GM19023 (cell line): ENCODE measurements around the gene NTSR1.

Source experiments
- ATAC-seq: cut with Tn5 transposase; IDR thresholded peaks from one replicate; pipeline ENCODE4 v1.9.1; 2021; ENCODE audit warnings: mild to moderate bottlenecking, moderate library complexity; ENCODE audit not compliant: unreplicated experiment

The NTSR1 gene

GRCh38 chr20:62708591-62709536 is at the start of gene NTSR1:
TSS of gene NTSR1 (plus strand) at chr20:62708836. CDS start at chr20:62709208, 372 bp downstream.
- no peak for ATAC-seq

- ATAC-seq = no peak
Observed at GRCh38 chr20:62659488-62660239, 49.0 kb upstream of the NTSR1 start.

DNA sequence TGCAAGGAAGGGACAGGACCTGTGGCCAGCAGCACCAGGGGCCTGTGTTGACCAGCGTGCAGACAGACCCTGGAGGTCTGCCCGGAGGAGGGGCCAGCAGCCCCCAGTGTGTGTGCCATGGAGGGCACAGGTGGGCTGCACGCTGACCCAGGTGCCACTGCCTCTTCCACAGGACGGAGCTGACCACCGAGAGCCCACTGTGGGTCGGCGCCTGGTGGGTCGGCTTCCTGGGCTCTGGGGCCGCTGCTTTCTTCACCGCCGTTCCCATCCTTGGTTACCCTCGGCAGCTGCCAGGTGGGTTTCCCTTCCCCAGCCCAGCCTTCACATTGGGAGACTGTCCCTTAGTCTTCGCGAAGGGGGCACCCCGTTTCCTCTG is 48.4 kb upstream of the NTSR1 start:
- no peak for ATAC-seq

DNA sequence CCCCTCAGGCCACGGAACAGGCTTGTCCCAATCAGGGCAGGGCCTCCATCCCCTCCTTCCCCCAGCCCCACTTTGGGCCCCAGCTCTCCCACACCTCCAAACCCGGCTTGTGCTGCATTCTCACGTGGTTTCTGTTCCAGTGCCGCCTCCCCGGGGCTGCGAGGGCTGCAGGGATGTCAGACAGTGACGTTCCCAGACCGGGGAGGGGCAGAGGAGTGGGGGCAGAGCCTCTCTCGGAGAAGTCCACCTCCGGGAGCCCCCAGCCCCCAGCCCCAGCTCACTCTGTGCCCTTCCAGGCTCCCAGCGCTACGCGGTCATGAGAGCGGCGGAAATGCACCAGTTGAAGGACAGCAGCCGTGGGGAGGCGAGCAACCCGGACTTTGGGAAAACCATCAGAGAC is 47.9 kb upstream of the NTSR1 start:
- no peak for ATAC-seq

- ATAC-seq = no peak
Observed at GRCh38 chr20:62661647-62662046, 47.0 kb upstream of the NTSR1 start.

GRCh38 chr20:62662422-62662821 is 46.2 kb upstream of the NTSR1 start:
- ATAC-seq = no peak

GRCh38 chr20:62663145-62664018 is 45.3 kb upstream of the NTSR1 start:
- no peak for ATAC-seq

GRCh38 chr20:62664019-62664971 is 44.3 kb upstream of the NTSR1 start:
- no peak for ATAC-seq

DNA sequence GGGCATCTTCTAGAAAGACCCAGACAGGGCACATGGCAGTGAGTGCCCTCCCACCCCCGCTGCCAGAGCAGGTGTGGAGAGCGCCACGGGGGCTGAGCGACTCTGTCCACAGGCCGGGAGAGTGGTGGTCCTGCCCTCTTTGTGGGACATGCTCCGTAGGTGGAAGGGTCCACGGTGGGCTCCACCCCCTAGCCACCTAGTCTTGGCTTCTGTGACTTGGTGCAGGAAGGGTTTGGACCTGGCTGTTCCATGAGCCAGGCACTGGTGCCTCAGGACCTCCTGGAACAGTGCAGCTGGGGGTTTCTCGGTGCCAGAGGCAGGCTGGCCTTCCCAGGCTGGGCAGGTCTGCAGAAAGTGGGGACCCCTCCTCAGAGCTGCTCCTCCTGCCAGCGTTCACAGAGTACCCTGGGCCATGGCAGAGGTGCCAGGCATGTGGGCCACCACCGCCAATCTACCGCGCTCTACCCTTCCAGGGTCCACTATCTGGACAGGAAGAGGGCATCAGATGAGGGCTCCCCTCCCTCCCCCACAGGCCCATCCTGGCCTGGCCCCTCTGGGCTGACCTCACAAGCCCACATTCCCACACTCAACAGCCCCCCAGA is 43.4 kb upstream of the NTSR1 start:
- ATAC-seq = no peak

- ATAC-seq = no peak
Observed at GRCh38 chr20:62665826-62666735, 42.6 kb upstream of the NTSR1 start.

GRCh38 chr20:62666736-62667529 is 41.7 kb upstream of the NTSR1 start:
- ATAC-seq = no peak

DNA sequence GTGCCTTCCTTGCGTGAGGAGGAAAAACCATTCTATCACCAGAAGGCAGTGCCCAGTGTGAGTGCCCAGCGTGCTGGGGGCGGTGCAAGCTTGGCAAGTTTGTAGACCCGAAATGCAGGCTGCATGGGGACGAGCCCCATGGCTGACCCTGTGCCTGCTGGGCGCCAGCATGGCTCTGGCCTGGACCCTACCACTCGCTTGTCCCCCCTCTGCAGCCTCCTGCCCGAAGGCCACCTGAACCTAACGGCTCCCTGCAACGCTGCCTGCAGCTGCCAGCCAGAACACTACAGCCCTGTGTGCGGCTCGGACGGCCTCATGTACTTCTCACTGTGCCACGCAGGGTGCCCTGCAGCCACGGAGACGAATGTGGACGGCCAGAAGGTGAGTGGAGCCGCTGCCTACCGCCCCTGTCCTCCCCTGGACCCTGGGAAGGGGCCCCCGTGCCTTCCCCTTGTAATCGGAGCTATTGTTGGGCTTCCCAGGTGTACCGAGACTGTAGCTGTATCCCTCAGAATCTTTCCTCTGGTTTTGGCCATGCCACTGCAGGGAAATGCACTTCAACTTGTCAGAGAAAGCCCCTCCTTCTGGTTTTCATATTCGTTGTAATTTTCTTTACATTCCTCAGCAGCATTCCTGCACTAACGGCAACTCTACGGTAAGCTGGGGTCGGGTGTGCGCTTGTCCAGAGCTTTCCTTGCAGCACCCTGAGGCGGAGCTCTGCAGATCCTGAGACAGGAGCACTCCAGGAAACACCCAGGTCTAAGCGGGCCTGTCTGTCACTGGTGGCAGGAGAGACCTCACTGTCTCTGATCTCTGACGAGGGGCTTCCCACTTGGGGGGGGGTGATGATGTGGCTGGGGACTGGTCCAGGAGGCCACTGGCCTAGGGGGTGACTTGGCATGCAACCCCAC is 40.9 kb upstream of the NTSR1 start:
- no peak for ATAC-seq

DNA sequence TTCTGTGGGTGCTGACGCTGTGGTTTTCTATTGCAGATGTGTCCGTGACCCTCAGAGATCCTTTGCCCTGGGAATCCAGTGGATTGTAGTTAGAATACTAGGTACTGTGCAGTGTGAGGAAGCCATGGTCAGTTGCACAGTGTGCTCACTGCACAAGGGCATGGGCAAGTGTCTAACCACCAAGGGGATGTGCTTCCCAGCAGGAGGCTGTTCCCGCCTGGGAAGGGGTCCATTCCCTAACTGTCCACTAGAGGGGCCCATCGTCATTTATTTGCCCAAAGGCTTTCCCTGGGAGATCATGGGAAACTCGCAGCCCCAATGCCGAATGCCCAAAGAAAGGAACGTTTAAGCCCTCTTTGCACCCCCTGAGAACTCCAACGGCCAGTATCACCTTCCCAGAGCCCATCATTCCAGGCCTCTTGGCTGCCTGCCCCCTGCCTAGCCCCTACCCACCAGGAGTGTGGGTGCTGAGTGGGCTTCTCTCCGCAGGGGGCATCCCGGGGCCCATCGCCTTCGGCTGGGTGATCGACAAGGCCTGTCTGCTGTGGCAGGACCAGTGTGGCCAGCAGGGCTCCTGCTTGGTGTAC is 40.1 kb upstream of the NTSR1 start:
- no peak for ATAC-seq

GRCh38 chr20:62669249-62669648 is 39.4 kb upstream of the NTSR1 start:
- no peak for ATAC-seq

DNA sequence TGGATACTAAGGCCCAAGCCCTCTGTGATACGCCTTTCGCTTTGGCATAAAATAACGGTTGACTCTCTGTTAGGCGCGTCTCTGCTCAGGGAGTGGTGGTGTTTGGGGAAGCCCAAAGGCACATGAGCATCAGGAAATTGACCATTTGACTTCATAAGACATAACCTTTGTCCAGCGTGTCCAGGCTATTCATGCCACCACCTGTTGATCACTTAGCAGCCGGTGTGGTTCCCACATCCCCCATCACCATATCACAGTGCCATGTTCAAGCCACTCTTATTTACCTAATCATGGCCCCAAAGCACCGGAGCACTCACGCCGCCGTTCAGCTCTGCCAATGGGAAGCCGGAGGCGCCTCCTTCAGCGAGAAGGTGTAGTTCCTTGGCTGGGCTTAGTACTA is 38.5 kb upstream of the NTSR1 start:
- ATAC-seq = no peak

DNA sequence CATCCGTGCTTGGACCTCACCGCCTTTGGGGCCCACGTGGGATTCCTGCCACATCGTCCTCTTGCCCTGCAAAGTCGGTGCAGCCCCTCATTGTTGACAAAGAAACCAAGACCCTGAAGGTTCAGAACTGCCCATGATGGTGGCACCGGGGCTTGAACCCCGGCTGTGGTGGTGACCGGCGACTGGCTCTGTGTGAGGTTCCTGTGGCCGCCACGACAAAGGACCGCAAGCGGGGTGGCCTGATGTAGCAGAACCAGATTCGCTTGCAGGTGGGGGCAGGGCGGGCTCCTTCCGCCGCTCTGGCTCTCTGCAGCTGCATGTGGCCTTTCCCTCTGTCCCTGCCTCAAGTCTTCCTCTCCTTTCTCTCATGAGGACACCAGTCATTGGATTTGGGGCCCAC is 37.6 kb upstream of the NTSR1 start:
- ATAC-seq = no peak
